Epithelial cell of proximal tubule (primary cell): ENCODE data around the gene RAB27B. TPM values are rescaled to one million over a fixed set of nuclear protein-coding genes. Genes with fewer than 3 reads are reported as not detected.
"Not testable (repeated sequence)": the region's sequence is repeated elsewhere in the genome, so short reads cannot be mapped to it uniquely, and the experiment has no call there.

ENCODE experiments used
- DNase-seq: peaks from one replicate; pipeline ENCODE4 v3.0.0-alpha.2; 2011; ENCODE audit warnings: low read depth
- H3K4me3 ChIP-seq: 2 replicates; pipeline ENCODE4 v1.5.1; 2011; ENCODE audit warnings: low read depth, mild to moderate bottlenecking, low read length
- CTCF ChIP-seq: conservative IDR thresholded peaks from 2 replicates; pipeline ENCODE4 v1.5.1; 2012; ENCODE audit warnings: low read depth, mild to moderate bottlenecking, low read length
- total RNA-seq: library from RNA; depleted of rRNA; stranded (reverse); fragments of >200 nt; gene quantifications from 2 replicates; pipeline ENCODE4 v1.2.3, GENCODE V29; 2015

RAB27B gene
- total RNA-seq, 1 donor from 2014 or later: 2.1 TPM

- DNase-seq: no peak
- no peak for TF ChIP-seq CTCF
- H3K4me3 ChIP-seq: no peak overlapping the region
Observed at GRCh38 chr18:54849683-54850082, 21.4 kb downstream of the RAB27B start.

- no peak overlapping the region for H3K4me3 ChIP-seq
- DNase-seq: no peak
- no peak for TF ChIP-seq CTCF
Observed at GRCh38 chr18:54850598-54850997, 22.3 kb downstream of the RAB27B start.

- TF ChIP-seq CTCF: no peak
- DNase-seq: no peak
- no peak overlapping the region for H3K4me3 ChIP-seq
Observed at GRCh38 chr18:54852780-54853675, 24.8 kb downstream of the RAB27B start.

- not testable (repeated sequence) for DNase-seq, H3K4me3 ChIP-seq
Observed at GRCh38 chr18:54855050-54855449, 26.8 kb downstream of the RAB27B start.

- H3K4me3 ChIP-seq: no peak overlapping the region
- TF ChIP-seq CTCF: no peak
- DNase-seq: no peak
Observed at GRCh38 chr18:54856105-54856646, 27.9 kb downstream of the RAB27B start.

- no peak for TF ChIP-seq CTCF
- no peak for DNase-seq
- H3K4me3 ChIP-seq: no peak overlapping the region
Observed at GRCh38 chr18:54857499-54857898, 29.2 kb downstream of the RAB27B start.

GRCh38 chr18:54859667-54860421 is 31.6 kb downstream of the RAB27B start:
- TF ChIP-seq CTCF: no peak
- DNase-seq: no peak
- no peak overlapping the region for H3K4me3 ChIP-seq
